IPS-NIHi11 (cell line): ENCODE measurements around the gene ARHGAP12.

ENCODE experiments used
- DNase-seq: peaks from one replicate; pipeline ENCODE4 v3.0.0; 2012; ENCODE audit warnings: mixed read lengths, low spot score

Gene ARHGAP12

DNA sequence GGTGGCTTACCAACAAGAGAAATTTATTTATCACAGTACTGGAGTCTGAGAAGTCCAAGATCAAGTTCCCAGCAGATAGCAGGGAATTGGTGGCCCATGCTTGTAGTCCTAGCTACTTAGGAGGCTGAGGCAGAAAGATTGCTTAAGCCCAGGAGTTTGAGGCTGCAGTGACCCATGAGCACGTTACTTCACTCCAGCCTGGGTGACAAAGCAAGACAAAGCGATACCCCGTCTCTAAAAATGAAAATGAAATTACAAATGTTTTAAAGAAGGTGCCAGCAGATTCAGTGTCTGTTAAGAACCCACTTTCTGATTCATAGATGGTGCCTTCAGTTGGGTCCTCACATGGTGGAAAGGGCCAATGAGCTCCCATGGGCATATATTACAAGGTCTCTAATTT lies 20.6 kb upstream of the ARHGAP12 start:
- DNase-seq: no peak

DNA sequence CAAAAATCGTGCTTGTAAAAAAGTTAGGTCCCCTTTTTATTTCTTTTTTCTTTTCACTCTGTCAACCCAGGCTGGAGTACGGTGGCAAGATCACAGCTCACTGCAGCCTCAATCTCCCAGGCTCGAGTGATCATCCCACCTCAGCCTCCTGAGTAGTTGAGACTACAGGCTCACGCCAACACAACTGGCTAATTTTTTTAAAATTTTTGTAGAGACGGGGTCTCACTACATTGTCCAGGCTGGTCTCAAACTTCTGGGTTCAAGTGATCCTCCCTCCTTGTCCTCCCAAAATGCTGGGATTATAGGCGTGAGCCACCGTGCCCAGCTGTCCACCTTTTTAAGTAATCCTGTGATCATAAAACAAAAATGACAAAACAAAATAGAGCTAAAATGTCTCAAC lies 19.4 kb upstream of the ARHGAP12 start:
- no peak for DNase-seq

DNA sequence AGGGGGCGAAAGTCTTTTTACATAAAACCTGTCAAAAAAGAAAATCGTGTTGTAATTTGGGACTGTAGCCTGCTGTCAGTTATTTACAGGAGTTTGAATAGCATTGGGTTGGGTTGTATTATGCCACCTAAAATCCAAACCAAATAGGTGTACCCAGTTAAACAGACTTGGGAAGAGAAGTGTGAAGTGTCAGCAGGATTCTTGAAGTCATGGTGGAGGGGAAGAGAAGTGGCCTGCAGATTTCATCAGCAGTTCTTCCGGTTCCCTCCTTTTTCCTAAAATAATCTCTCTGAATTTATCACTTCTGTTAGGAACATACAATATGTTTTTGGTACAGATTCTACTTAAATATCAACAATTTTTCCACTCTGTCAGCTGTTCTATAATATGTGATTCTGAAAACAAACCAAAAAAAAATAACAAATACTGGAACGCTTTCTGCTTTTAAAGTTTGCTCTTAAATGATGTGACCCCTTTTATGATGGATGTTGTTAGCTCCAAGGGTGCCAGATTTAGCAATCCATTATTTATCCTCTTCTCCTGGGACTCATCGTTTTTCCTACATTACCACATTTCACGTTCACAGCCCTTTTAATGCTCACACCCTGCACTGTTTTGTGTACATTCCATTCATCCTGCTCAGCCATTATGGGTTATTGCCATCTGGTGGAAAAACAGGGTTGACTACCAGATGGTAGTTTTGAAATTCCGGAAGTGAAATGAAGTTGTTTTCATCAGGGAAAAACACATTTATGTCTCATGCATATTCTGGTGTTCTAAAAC lies 18.7 kb upstream of the ARHGAP12 start:
- peak; percentile 38 for DNase-seq

DNA sequence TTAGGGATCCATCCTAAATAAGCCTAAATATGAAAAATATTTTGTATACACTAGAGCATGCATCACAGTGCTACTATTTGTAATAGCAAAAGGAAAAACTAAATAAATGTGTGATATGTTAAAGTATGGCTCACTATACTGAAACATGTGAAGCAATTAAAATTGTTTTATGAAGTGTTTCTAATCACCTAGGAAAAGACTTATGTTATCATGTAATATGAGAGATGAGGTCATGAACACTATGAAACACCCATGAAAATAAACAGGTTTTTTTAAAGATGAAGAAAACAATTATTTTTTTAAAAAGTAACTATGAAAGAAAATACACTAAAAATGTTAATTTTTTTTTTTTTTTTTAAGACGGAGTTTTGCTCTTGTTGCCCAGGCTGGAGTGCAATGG lies 16.8 kb upstream of the ARHGAP12 start:
- DNase-seq: no peak

DNA sequence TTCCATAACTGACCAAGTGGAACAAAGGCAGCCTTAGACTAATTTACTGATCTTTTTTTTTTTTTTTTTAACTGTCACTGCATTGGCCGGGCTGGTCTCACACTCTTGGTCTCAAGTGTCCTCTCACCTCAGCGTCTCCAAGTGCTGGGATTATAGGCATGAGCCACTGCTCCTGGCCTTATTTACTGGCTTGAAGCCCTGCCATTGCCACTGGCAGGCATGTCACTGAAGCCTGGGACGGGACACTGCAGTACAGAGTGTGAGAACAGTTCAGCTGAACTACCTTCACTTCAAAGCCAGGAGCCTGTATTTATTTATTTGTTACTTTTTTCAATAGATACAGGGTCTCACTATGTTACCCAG lies 15.4 kb upstream of the ARHGAP12 start:
- DNase-seq: no peak

DNA sequence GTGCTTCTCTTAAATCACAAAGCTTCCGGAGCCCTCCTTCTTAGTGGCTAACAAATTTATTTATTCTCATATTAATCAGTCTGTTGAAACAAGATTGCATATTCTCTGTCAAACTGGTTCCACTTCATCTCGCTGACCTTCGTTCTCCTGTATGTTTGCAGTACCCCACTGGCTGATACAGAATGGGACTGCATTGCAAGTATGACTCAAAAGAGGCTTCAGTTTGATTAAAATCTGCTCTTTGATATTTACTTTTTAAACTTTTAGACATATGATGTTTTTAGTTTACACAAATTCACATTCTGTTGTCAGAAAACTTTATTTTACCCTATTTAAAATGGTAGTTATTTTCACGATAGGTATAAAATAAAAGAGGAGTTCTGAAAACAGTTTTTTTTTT lies 14.3 kb upstream of the ARHGAP12 start:
- DNase-seq: no peak

DNA sequence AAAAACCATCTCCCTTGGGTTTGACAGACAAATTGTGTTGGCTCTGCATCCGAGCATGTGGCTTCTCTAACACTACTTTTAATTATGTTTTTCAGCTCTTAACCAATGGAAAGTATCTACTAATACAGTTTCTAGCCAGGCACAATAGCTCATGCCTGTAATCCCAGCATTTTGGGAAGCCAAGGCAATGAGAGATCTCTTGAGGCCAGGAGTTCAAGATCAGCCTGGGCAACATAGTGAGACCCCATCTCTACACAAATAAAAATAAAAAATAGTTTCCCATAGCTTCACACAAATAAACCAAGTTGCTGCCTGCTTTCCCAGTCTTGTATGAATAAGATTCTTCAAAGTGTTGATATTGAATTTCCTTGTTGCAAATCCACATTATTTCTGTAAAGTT lies 13.8 kb upstream of the ARHGAP12 start:
- DNase-seq: no peak

DNA sequence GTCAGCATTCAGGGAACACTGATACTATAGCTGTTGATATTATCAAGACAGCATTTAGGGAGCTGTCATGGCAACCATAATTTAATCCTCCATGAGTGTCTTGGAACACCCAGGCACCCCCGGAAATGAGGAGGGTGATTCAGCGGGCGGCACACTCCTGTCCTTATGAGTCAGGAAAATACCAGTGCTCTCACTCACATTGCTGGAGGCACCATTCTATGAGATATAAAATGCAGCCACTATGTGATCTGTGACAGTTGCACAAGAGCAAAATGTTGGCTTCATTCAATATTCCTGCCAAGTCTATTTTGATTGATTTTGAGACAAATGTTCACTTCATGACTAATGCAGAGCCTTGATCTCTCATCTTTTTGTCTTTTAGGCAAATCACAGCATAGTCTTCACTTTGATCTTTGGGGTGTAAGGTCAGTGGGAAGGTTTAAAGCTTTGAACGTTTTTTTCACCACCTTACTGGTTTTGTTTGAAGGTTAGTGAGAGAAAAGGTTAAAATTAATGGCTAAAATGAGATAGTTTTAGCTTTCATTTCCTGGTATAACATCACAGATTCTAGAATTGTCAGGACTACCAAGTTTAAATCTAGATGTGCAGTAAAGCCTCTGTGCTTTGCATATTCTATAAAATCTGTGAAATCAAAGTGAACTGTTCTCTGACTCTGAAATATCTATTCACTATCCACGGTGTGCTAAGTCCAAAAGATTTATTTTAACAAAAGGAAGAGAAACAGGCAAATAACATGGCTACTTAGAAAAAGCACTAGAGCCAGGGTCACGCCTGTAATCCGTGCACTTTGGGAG lies 12.4 kb upstream of the ARHGAP12 start:
- DNase-seq: peak; percentile 14

DNA sequence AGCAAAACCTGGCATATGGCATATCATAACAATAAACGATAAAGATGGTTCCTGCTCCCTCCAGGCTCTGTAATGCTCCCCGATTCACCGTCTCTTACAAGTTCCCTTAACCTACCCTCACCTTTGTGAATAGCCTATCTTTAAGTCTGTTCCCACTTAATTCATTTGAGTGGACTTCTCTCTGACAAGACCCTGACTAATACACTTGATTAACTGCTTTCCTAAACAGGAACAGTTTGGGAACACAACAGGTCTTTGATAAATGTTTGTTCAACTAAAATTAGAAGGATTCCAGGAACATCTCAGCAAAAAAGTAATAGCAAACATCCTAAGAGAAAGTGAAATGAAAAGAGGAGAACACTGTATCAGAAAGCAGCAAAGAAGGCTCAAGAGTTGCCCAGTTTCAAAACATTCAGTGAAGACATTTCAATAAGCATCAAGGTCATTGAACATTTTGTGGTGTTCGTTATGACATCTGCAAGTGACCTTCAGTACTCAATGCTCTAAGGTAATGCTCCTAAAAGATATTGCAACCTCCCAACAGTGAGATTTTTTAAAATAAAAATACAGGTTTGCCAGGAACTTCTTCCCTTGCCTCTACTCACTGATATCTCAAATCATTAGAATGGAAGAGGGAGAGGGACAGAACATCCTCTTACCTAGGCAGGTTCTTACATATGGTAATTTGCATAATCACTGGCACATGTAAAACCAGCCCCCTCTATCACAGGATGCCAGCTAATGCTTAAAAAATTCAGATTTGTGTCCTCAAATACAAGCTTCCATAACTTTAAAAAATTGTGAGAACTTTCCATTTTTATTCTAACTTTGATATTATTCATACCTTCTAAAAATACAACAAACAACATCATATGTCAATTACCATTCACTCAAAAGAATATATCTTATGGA lies 11.4 kb upstream of the ARHGAP12 start:
- no peak for DNase-seq

DNA sequence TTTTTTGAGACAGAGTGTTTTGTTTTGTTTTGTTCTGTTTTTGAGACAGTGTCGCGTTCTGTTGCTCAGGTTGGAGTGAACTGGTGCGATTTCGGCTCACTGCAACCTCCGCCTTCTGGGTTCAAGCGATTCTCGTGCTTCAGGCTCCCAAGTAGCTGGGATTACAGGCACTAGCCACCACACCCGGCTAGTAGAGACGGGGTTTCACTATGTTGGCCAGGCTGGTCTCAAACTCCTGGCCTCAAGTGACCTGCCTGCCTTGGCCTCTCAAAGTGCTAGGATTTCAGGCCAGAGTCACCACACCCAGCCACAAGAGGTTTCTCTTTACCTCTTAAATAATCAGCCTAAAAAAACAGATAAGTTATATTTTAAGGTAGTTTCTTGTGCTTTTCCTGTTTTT lies 8.7 kb upstream of the ARHGAP12 start:
- DNase-seq: no peak

DNA sequence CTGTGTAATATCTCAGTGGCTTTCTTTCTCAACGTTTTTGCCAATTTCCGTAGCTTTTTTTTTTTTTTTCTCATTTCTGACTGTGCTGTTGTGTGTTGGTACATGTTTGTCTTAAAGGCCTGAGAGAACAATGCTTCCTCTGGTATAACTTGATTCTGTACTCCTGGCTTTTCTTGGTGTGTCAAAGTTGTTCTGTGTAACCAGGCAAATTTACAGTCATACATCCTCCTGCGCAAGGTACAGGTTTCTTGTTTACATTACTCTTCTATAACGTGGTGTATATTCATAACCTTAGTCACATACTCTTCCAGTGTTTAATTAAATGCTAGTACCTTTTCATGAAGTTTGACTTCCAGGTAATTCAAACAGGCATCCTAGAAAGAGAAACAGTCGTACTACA lies 8.3 kb upstream of the ARHGAP12 start:
- DNase-seq: no peak

DNA sequence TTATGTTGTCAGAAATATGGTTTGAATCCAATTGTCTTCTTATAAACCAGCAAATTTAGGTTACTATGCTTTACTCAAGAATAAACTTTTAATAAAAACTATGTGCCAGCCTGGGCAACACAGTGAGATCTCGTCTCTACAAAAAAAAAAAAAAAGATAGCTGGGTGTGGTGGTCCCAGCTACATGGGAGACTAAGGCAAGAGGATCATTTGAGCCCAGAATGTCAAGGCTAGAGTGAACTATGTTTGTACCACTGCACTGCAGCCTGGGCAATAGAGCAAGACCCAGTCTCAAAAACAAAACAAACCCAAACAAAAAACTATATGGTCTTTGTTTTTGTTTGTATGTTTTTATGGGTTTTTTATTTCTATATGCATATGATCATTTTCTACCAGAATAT lies 7.5 kb upstream of the ARHGAP12 start:
- DNase-seq: no peak

DNA sequence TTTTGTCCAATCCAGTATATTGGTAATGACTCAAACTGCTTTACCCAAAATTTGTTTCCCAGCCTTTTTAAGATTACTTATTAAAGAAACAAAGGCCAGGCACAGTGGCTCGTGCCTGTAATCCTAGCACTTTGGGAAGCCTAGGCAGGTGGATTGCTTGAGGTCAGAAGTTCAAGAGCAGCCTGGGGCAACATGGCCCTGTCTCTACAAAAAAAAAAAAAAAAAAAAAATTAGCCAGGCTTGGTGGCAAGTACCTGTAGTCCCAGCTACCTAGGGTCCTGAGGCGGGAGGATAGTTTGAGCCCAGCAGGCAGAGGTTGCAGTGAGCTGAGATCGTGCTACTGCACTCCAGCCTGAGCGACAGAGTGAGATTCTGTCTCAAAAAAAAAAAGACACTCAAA lies 7.0 kb upstream of the ARHGAP12 start:
- no peak for DNase-seq

DNA sequence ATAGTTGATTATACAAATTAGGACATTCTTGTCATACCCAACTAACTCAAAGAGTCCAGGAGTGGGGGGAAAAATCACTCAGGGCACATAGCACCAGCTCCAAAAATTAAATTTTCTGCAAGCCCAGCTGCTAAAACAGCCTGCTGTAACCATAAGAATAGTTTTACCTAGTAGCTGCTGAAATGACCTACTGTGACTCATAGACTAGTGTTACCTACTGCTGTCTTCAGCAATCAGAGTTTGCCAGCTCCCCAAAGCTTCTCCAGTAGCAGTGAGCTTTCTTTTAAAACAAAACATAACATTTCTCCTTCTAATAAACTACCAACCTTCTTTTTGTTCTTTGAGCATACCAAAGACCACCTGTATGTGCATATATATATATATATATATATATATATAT lies 4.2 kb upstream of the ARHGAP12 start:
- no peak for DNase-seq

DNA sequence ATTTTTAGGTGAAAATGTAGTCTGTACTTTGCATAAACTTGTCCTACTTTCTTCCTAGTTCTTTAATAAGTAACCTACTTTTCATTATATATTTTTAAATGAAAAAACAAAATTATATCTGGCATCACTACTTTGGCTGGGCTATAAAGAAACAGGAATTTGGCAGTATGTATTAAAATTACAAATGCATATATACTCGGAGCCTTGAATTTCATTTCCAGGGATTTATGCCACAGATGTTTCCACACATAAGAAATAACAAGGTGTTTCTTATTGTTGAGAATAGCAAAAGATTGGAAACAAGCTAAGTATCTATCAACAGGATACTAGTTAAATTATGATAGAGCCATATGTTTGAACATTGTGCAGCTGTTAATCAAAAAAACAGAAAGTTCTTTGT lies 2.2 kb upstream of the ARHGAP12 start:
- no peak for DNase-seq

DNA sequence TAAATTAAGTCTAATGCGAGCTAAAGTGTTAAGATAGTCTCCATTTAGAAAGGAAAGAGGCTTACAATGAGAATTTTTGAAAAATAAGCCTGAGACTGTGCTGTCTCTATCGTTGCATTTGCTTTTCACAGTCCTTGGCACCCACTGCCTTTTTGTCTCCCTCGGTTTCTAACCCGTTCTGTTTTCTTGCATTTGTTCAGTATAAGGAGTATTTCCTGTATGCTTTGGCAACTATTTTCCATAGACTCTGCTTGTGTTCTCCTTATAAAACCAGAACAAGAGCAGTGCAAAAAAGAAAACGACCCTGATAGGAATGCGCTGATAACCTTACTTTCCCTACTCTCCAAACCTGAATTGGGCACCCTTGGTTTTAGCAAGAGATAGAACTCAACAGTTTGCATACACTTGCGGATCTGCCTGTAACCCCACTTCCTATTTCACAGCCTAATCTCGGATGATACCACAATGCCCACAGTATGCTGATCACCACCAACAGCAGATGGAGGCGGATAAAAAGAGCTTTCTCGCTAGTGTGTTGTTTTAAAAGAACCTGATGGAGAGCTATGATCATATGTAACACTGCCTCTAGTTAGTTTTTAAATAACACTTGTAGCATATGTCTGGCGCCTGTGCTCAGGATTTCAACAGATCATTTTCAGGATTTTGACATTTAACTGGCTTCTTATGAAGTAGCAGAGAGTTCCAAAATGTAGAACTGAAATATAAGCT lies 1.6 kb upstream of the ARHGAP12 start:
- no peak for DNase-seq

DNA sequence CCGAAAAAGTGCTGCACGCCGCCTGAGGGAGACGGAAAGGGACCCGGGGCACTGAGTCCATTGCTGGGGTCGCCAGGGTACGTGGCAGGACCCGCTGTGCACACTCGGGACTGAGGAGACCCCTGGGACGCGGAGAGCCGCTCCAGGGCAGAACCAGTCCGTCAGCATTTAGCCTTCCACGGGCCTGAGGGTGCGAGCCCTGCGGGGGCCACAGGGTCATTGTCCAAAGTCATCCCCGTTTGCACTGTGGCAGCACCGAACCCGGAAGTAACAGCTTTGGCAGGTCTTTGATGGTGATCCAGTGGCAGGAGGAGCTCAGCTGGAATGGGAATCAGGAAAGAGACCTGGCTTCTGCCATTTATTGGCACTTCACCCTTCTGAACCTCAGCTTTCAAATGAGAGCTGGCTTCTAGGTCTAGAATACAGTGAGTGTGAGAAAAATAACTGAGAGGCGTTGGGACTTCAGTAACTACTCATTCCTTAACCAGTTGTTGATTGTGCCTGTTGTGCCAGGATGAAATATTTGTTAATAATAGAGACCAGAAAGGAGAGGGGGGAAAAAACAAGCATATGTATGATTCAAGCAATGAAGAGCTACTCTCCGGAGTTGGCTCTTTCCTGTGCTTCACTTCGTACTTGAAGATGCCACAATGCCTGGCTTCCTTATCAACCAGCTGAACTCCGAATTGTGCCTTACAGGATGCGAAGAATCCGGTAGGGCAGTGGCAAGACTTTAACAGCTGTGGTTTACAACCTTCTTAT lies 811 bp upstream of the ARHGAP12 start:
- peak; percentile 39 for DNase-seq

DNA sequence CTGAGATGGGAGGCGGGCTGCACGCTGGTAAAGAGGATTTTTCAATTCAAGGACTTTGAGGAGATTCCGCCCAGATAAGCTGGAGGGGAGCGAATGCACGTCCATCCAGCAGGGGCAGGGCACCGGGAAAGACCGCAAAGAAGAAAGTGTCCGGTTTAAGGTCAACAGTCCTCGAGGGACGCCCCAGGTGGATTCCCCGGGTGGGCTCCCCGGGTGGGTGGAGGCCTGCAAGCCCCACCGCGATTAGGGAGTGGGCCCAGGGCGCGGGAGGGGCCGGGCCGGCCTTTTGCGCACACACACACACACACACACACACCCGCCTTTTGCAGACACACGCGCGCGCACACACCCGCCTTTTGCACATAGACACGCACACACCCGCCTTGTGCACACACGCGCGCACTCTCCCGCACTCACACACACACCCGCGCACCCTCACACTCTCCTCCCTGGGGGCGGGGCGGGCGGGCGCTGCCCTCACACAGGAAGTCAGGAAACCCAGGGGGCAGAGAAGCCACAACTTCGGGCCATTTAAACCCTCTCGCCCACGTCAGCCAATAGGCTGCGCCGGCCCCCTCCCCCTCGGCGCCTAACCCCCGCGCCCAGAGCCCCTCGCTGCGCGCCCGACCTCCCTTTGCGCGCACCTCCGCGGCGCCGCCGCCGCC lies 615 bp downstream of the ARHGAP12 start:
- peak; percentile 80 for DNase-seq

DNA sequence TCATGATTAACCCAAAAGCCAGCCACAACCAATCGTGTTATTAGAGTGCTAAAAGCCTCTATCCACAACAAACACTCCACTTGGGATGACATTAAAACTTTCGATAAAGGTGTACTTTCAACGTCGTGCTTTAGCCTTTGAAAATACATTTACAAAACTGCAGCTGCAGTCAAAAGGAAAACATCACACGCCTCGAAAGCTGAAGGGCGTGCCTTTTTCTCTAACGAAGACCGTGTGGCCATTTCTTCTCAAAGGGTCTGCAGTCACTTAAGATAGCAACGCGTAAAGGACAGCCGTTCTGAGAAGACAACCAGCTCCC lies 1.1 kb downstream of the ARHGAP12 start:
- no peak for DNase-seq

DNA sequence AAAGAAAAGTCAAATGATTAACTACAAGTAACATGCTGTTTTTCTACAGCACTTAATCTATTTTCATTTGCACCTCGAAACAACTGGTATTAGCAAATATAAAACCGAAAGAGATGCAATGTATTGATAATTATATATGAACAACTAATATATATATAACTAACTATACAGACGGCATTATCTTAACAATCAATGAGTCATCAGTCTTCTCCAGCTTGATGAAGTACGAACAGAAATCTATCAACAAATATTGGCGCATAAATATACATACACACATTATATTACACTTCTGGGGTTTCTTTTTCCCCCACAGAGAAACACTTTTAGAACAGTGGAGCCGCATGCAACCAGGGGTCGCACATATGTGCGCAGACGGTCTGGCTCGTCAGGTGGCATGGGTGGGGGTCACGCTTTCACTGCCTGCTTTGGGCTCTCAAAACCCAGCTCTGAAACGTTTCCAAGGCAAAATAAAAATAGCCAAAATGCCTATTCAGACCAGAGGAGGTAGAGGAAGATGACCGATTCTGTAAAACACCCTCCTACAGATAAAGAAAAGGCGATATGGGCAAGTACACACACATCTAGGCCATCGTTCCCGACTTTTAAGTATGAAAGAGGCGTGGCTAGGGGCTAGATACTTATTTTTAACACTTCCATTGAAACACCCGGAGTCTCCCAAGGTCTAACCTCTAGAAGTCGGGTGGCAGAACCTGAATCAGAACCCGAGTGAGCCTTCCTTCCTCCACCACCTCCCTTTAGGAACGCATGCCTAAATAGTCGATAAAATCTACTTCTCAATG lies 1.7 kb downstream of the ARHGAP12 start:
- DNase-seq: no peak
